A549 treated with AZD9567 at 1 μM for 4 hours (cell line): ENCODE data around the gene FXR1. TPM values are rescaled to one million over a fixed set of nuclear protein-coding genes. Genes with fewer than 3 reads are reported as not detected.

Source experiments
- total RNA-seq: library from RNA; stranded (reverse); fragments of 200-300 nt; extraction: Qiagen RNA extraction; gene quantifications from 5 replicates; pipeline ENCODE4 v1.2.3, GENCODE V29; 2022; ENCODE audit not compliant: insufficient read depth

Gene FXR1
- total RNA-seq: 61.6 to 96.6 TPM (median 74.6 TPM) in 5 replicates

GRCh38 chr3:180912304-180913296, at the start of gene FXR1:
Gene FXR1 (plus strand): TSS chr3:180912670. CDS start chr3:180912686, 16 bp downstream.

GRCh38 chr3:180989291-180990163, 77.1 kb downstream of the FXR1 start, which contains the start of gene DNAJC19:
Gene DNAJC19 (minus strand): TSS chr3:180989736. CDS start chr3:180989602, 134 bp downstream.

Other genes with a start within 250 kb of the FXR1 start
- 0.13 TPM in 1 of 5 replicates, not detected in the others for gene CCDC39, start 233.2 kb upstream of the FXR1 start, total RNA-seq
- gene DNAJC19, start 77.1 kb downstream of the FXR1 start, total RNA-seq: 21.0 to 29.8 TPM (median 22.3 TPM) in 5 replicates